HG02759 (cell line): Measurements from ENCODE around the gene PEAK3.

Experiments
- ATAC-seq: cut with Tn5 transposase; IDR thresholded peaks from one replicate; pipeline ENCODE4 v1.9.1; 2021; ENCODE audit warnings: mild to moderate bottlenecking, moderate library complexity; ENCODE audit not compliant: unreplicated experiment

PEAK3 gene

DNA sequence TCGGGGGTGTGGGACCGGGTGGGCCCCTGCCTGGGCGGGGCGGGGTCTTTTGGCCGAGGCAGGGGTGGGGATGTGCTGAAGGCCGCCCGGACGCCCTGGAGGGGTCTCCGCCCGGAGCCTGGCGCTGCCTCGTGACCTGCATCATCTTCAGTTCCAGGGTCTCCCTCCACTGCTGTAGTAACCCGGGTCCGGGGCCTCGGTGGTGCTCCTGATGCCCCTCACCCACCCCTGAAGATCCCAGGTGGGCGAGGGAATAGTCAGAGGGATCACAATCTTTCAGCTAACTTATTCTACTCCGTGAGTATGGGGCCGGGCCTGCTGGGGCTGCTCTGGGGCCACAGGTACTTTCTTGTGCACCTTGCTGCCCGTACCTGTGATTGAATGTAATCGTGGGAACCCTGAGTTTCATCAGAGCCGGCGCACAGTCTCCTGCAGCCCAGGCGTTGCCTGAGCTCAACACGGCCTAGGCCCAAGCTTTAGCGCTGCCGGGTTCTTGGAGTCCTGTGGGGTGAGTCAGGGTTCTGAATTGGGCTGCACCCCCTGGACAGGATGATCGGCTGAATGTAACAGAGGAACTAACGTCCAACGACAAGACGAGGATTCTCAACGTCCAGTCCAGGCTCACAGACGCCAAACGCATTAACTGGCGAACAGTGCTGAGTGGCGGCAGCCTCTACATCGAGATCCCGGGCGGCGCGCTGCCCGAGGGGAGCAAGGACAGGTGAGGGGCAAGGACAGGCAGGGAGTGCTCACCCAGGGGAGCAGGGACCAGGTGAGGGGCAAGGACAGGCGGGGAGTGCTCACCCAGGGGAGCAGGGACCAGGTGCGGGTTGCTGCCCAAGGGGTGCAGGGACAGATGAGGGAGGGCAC, 10.5 kb downstream of the PEAK3 start:
- ATAC-seq = no peak

DNA sequence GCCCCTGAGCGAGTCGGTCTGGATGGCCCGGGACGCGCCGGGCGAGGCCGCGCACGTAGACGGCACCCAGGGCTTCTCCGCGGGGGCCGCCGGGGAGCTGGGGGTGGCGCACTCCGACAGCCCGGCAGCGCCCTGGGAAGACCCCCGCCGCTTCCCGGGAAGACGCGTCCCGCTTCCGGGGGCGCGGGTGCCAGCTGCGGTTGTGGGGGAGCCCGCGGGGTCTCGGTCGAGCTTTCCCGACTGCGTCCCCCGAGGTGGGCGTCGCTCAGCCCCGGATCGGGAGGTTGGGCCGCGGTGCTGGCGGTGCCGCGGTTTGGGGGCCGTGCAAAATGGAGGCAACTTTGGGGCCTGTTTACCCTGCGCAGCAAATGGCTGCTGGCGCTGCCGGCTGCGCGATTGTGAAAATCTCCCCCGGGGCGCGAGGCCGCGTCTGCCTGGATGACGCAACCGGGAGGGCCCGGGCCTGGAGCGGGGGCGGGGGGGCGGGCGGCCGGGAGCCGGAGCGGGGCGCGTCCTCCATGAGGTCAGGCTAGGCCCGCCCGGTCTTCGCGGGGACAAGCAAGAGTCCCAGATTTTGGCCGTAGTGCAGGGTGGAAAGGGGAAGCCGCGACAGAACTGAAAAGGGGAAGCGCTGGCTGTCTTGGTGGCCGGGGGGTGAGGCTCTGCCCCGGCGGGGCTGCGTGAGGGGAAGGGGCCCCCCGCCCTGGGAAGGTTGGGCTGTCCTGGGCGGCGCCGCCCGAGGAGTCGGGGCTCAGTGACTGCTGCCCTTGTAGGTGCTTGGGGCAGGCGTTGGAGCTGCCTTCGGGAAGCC, 11.3 kb downstream of the PEAK3 start:
- no peak for ATAC-seq

DNA sequence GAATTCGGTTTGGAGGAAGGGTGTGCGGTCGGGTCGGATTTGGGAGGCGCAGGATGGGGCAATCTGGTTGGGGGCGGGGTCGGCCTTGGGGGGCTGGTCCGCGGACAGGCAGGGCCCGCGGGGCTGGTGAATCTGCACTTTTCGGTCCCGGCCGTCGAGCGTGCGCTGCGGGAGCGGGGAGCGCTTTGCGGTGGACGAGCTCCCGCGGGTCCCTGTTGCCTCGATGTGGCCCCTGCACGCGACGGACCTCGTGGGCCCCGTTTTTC, 11.9 kb downstream of the PEAK3 start:
- no peak for ATAC-seq

DNA sequence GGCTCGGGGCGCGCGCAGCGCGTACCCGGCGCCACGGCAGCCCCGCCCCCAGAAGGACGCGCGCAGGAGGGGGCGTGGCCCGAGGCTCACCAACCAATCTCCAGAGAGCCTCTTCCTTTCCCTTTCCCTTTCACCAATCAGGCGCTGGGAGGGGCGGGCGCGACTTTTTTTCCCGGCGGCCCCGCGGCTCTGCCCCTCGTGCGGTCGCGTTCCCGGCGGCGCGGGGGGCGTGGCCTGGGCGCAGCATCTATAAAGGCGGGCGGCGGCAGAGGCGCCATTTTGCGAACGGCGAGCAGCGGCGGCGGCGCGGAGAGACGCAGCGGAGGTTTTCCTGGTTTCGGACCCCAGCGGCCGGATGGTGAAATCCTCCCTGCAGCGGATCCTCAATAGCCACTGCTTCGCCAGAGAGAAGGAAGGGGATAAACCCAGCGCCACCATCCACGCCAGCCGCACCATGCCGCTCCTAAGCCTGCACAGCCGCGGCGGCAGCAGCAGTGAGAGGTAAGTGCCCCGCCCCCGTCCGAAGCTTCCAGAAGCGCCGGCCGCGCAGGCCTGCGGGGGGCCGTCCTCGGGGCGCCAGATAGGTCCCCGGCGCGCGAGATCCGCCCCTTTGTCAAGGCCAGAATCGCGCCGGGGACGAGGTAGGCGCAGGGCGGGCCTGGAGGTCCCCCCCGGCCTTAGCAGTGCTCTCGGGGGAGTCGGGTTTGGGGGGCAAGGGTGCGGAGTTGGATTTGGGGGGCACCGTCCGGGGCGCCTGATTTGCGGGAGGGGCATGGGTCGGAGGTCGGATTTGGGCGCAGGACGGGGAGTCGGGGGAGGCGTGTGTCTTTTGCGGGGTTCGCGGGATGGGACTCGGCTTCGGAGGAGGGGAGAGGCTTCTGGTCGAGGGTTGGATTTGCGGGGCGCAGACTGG, 12.5 kb downstream of the PEAK3 start:
- ATAC-seq = peak; percentile 60

DNA sequence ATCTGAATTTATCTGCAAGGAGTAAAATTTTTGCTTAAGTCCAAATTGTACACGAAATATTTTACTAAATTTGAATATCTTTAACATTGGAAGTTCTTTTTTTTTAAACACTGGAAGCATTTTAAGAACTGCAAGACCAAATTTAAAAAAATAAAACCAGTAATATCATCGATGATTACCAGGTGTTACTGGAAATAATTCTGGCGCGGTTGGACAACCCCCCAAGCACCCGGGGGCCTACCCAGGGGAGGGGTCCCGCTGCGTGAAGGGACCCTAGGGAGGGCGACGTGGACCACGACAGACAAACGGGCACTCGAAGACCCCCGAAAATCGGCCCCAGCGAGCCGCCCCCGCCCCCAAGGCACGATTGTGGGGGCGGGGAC, 13.1 kb downstream of the PEAK3 start:
- ATAC-seq = no peak

DNA sequence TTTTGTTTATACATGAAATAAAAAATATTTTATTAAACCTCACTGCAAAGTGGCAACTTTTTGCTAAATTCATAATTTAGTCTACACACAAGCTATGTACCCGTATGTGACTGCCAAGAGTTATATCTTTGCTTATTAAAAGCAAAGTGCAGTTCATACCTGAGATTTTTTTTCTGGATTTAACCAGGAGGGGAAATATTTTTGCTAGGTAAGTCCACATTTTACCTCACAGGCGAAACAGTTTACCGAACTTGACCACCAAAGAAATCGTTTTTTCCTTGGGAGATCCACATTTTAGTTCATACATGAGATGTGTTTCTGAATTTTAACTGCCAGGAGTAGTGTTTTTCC, 13.5 kb downstream of the PEAK3 start:
- no peak for ATAC-seq

DNA sequence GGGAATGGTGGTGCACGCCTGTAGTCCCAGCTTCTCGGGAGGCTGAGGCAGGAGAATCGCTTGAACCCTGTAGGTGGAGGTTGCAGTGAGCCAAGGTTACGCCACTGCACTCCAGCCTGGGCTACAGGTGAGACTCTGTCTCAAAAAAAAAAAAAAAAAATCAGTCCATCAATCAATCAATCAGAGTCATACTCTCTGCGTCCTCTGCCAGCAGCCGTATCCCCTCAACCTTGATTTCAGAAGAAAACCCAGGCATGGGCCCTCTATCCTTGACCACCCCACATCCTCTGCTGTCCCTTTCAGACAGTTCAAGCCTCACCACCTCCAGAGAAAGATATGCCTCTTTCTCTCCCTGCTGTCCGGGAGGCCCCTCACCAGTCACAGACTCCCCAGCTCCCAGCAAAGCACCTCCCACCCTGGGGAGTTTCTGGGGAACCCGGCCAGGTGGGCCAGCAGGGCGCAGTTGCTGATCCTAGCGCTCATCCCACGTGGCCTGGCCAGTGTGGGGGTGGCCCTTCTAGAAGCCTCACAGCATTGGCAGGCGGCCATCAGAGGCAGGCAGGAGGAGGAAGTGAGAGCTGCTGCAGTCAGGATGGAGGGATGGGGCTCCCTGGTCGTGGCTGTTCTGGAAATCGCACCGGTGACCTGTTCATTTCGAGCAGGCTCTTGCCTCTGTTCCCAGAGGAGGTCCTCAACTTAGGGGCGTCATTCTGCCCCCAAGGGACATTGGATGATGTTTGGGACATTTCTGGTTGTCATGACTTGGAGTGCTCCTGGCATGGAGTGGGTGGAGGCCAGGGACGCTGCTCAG, 15.6 kb downstream of the PEAK3 start:
- ATAC-seq = no peak

DNA sequence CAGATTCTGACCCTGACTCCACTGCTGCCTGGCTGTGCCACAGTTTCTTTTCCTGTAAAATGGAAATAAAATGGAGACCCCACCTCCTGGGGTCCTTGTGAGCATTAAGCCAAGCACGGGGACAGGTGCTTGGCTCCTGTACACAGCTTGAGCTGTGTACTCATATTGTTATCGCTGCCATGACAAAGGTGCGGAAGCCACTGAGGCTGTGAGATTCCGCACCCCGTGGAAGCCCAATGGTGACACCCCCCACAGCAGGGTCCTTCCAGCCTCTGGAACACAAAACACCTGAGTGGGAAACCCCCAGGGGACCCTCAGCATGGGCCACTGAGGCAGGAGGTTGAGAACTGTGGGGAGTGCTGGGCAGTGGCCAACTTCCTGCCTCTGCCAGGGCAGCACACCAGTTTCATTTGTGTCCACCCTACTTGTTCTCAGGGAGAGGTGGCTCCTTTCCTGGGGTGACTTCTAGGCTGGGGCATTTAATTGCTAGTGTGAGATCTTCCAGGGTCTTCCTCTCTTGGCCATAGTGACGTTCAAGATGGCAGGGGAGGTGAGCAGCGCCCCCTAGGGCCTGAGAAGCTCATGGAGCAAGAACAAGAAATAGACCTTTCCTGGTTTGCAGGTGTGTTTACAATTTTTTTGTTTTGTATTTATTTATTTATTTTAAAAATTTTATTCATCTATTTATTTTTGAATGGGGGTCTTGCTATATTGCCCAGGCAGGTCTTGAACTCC, 20.4 kb downstream of the PEAK3 start:
- no peak for ATAC-seq

DNA sequence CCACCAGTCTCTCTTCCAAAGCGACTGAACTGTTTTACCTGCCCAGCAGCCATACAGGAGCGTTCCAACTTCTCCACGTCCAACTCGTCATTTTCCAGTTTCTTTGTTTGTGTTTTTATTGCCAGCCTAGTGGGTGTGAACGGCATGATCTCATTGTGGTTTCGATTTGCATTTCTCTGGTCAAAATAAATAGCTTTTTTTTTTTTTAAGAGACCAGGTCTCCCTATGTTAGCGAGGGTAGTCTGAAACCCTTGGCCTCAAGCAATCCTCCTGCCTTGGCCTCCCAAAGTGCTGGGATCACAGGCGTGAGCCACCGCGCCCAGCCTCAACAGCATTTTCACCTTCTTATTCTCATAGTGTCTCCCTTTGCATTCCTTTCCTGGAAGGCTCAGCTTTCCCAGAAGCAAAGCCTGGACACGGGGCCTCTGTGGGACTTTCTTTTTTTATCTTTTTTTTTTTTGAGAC, 21.6 kb downstream of the PEAK3 start:
- no peak for ATAC-seq

DNA sequence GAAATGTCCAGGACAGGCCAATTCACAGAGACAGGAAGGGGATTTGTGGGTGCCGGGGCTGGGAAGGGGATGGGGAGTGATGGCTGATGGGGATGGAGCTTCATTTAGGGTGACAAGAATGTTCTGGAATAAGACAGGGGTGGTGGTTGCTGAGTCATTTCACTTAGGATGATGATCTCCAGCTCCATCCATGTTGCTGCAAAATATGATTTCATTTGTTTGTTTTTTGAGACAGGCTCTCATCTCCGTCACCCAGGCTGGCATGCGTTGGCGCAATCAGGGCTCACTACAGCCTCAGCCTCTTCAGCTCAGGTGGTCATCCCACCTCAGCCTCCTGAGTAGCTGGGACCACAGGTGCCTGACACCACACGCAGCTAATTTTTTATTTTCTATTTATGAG, 22.6 kb downstream of the PEAK3 start:
- no peak for ATAC-seq

DNA sequence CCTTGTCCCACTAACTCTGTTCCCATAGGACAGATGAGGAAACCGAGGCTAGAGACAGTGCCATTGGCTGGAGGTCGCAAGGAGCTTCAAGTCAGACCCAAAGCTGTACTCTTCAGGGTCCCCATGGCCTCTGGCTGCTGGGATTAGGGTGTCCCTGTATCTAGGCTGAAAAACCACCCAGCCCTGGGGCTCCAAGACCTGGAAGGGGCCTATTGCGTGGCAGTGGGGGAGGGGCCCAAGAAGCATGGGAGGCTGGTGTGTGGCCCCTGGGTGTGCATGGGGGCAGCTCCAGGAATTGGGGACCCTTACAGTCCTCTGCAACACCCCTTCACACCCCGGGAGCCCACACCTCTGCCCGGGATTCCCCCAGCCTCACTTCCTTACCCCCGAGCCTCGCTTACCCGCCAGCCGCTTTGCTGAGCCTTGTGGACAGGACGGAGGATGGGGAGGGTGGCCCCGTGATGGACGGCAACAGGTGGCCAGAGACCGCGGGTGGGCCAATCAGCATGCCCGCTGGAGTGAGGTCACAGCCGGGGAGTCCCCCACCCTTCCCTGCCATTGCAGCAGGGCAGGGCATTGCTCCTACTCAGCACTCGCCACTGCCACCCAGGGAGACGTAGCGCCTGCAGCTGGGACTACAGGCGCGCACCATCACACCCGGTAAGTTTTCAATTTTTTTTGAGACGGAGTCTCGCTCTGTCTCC, 25.8 kb downstream of the PEAK3 start, which contains the start of gene JSRP1:
Gene JSRP1 (minus strand): TSS at position 436 of the 704 bp plus-strand sequence. CDS start 1,103 bp downstream, outside the sequence.
- ATAC-seq = no peak

DNA sequence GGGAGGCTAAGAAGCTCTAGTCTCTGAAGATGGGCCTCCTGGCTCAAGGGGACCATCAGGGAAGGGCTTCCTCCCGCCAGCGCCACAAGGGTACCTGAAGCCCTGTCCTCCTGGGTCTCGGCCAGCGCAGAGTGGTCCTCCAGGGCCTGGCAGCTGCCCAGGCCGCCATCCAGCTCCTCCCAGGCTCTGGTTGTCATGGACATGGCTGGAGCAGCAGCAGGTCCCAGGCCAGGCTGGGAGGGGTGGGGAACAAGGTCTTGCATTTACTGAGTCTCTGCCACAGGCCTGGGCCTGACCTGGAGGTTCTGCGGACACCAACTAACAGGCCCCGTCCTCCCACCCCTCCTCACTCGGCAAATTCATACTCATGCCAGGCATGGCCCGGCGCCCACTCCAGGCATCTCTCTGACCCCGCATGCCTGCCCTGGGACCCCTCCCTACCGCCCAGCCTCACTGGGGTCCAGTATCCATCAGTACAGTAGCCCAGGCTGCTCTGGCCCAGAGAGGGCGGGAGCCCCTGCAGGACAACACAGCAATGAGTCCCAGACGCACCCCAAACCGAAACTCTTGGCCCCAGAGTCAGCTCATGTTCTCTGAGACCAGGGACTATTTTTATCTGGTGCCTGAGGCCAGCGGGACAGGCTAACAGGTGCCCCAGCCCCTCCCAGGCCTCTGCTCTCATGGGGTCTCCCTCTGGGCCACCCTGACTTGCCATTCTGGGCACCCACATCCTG, 26.7 kb downstream of the PEAK3 start:
- ATAC-seq = no peak

DNA sequence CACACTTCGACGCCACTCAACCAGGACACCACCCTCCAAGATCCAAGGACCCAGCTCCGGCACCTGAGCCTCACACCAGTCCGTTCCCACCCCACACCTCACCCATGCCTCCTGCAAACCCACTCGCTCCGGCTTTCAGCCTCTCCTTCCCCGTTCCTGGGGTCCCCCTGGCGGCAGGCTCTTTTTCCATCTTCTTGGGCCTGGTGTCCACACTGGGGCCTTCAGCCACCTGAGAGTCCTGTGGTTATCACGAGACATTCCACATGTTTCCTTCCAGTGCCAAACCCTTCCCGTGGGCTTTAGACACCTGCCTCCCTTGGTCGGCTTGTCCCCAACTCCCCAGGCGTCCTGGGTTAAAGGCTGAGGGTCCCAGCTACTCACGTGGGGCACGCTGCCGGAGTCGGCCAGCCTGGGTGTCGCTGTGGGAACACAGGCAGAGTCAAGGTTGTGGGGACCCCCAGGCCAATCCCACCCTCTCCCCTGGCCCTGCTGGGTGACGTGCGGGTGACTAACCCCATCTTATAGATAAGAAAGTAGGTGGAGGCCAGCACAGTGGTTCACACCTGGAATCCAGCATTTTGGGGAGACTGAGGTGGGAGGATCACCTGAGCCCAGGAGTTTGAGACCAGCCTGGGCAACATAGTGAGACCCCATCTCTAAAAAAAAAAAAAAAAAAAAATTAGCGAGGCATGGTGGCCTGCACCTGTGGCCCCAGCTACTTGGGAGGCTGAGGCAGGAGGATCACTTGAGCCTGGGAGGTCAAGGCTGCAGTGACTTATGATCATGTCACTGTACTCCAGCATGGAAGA, 27.7 kb downstream of the PEAK3 start:
- ATAC-seq = no peak

DNA sequence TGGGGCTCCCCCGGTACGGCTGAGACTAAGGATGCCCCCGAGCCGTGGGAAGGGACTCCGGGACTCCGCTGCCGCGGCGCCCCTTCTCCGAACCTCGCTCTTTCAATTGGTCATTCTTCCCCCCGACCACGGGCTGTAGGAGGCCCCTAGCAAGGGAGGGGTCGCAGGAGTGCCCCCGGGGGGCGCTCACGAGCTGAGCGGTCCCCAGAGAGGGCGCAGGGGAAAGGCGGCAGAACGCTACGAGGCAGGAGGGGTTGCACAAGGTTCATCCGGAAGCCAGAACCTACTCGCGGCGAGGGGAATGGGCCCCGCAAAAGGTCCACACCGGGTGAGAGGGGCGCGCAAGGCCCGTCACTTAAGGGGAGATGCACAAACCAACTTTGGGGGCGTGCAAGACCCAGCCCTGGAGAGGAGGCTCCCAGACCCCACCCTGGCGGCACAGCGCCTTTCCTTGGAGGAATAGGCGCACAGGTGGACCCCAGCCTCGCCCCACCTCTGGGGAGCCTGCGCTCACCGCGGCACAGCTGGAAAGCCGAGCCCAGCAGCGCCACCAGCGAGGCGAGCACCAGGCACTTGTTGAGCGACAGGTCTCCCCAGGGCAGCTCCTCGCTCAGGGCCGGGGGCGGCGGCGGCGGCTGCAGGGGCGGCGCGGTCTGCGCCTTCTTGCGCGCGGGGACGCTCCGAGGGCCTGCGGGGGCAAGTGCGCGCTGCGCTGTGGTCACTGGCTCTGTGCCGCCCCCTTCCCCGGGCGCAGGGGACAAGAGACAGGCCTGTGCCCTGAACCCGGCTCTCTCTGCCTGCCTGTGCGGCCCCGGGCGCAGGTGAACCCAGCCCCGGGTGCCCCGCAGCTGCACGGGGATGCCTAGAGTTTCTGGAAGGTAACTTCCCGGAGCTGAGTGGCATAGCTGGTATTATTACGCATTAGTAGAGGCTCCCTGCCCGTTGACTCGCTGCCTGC, 28.6 kb downstream of the PEAK3 start:
- ATAC-seq = no peak

DNA sequence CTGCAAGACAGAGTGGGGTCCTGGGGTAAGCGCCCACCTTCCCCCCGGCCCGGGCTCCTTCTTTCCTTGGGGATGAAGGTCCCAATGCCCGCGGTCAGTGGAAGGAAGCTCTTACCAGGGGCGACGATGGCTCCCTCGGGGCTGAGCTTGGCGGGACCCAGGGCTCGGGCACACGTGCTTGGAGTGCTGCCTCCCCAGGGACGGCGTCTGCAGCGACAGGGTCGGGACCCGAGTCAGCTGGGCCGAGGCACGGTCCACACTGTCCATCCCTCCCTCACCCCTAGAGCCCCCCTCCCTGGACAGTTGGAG, 29.2 kb downstream of the PEAK3 start:
- no peak for ATAC-seq

DNA sequence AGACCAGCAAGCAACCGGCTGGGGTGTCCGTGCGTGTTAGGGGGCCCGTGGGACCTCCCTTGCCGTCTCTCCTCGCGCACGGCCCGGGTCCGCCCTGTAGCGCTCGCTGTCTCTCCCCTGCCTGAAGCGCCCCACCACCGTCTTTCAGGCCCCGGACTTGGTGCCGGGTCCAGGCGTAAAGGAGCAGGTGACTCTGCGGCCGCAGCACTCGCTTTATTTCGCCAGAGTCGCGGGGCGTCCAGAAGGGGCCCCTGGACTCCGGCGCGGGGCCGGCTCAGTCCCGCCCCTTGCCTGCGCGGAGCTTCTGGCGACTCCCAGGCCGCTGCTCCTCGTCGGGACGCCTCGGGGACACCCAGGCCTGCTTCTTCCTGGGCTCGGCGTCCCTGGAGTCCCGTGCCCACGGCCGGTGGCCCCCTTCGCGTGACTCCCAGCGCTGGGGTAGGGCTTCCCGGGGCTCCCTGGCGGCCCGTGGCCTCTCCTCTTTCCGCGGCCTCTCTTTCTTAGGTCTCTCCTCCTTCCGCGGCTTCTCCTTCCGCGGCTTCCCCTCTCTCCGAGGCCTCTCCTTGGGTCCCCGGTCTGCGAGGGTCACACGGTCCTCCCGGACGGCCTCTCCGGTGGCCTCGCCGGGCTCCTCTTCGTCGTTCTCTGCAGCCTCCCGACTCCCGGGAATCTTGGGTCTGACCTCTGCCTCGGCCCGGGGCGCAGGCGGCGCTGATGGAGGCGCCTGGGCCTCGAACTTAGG, 29.7 kb downstream of the PEAK3 start:
- no peak for ATAC-seq
